SH-SY5Y (cell line): ENCODE results near the gene GMCL2.

Source experiments
- GATA2 ChIP-seq: IDR thresholded peaks from 2 replicates; pipeline ENCODE4 v1.6.1; 2011; ENCODE audit warnings: mild to moderate bottlenecking, low read depth, low read length
- GATA3 ChIP-seq: IDR thresholded peaks from 2 replicates; pipeline ENCODE4 v1.6.1; 2011; ENCODE audit warnings: low read depth, mild to moderate bottlenecking, low read length, moderate library complexity

The GMCL2 gene

GRCh38 chr5:178137991-178138390 is 49.2 kb downstream of the GMCL2 start:
- TF ChIP-seq GATA3 (no peak), GATA2 (no peak)

- no peak for TF ChIP-seq GATA3
- no peak for TF ChIP-seq GATA2
Measured at GRCh38 chr5:178136990-178137389, 50.2 kb downstream of the GMCL2 start.
